DND-41 (cell line): ENCODE data around the gene IL4R.

Experiments
- CTCF ChIP-seq: IDR thresholded peaks from 2 replicates; pipeline ENCODE4 v1.5.1; 2012; ENCODE audit warnings: borderline replicate concordance, low read length, moderate library complexity, mild to moderate bottlenecking; ENCODE audit not compliant: poor library complexity, severe bottlenecking; ENCODE audit errors: extremely low read depth
- EZH2 ChIP-seq: IDR thresholded peaks from 3 replicates; pipeline ENCODE4 v1.6.1; 2012; ENCODE audit warnings: borderline replicate concordance, low read depth, mild to moderate bottlenecking, moderate library complexity, low read length, inconsistent platforms; ENCODE audit not compliant: severe bottlenecking

GRCh38 chr16:27298132-27298531 is 15.6 kb upstream of the IL4R start:
- TF ChIP-seq CTCF (no peak), EZH2 (no peak)
